CD4-positive, alpha-beta T cell treated with Interleukin-4 for 4 hours (primary cell): ENCODE data around the gene KMT2D.

Experiments used
- DNase-seq: peaks from one replicate; pipeline ENCODE4 v3.0.0-alpha.2; 2020

The KMT2D gene

GRCh38 chr12:49015196-49015595, 45.4 kb downstream of the KMT2D start:
- no peak for DNase-seq

- DNase-seq, result no peak
These were observed 46.0 kb downstream of the KMT2D start for GRCh38 chr12:49014547-49014946.

- no peak for DNase-seq
These were observed 47.2 kb downstream of the KMT2D start for GRCh38 chr12:49013428-49013827.

- DNase-seq, result no peak
These were observed 47.9 kb downstream of the KMT2D start for GRCh38 chr12:49012739-49013138.
